Measurements from ENCODE around the gene CLCN7. TPM values are rescaled to one million over a fixed set of nuclear protein-coding genes. Genes with fewer than 3 reads are reported as not detected.

CLCN7 gene
- total RNA-seq, 2 experiments from 2014 or later, result 31.1 to 62.4 TPM

GRCh38 chr16:1506494-1507213, 31.8 kb upstream of the CLCN7 start:
- no TSS peak for BruUV-seq (replicated peaks)
- ChIA-PET POLR2A (no interaction called here), CTCF (ENCODE audit: unreplicated experiment) (no interaction called here)
- Histone ChIP-seq H3K79me2 (ENCODE audit: insufficient read depth, low read depth, low read length) (no peaks in the 10 kb centered on the region), H3K9me3 (ENCODE audit: low read length) (no peaks in the 10 kb centered on the region), H3K4me3 (ENCODE audit: low read depth, low read length, poor library complexity, severe bottlenecking) (no peak overlapping the region), H3K36me3 (ENCODE audit: insufficient read depth, low read length) (peaks cover 36% of the 10 kb centered on the region), H3K27ac (ENCODE audit: low read depth, low read length, poor library complexity, severe bottlenecking) (no peak overlapping the region), H4K20me1 (ENCODE audit: insufficient read depth, low read length) (no peaks in the 10 kb centered on the region), H2AFZ (ENCODE audit: low read length) (no peak overlapping the region), H3K4me2 (ENCODE audit: low read length) (no peak overlapping the region), H3K4me1 (ENCODE audit: insufficient read depth, low read length, poor library complexity, severe bottlenecking) (no peaks in the 10 kb centered on the region), H3K9me2 (ENCODE audit: insufficient read depth, low read length) (no peaks in the 10 kb centered on the region)
- intact Hi-C loops (cut with micrococcal nuclease; ENCODE audit: unreplicated experiment), result no loop called here
- no peak for TF ChIP-seq CTCF (conservative IDR thresholded peaks at IDR 0.05; ENCODE audit: low read length)
- TF ChIP-seq EZH2phosphoT487 (IDR thresholded peaks at IDR 0.05; ENCODE audit: borderline replicate concordance, low read depth, low read length), result no peak
- DNase-seq (ENCODE audit: low spot score), result no peak

- Histone ChIP-seq H2AFZ (ENCODE audit: low read length) (no peak overlapping the region), H3K4me2 (ENCODE audit: low read length) (no peak overlapping the region), H3K36me3 (ENCODE audit: insufficient read depth, low read length) (peaks cover 37% of the 10 kb centered on the region), H3K9me2 (ENCODE audit: insufficient read depth, low read length) (no peaks in the 10 kb centered on the region), H3K79me2 (ENCODE audit: insufficient read depth, low read depth, low read length) (no peaks in the 10 kb centered on the region), H4K20me1 (ENCODE audit: insufficient read depth, low read length) (no peaks in the 10 kb centered on the region), H3K9me3 (ENCODE audit: low read length) (no peaks in the 10 kb centered on the region), H3K4me3 (ENCODE audit: low read depth, low read length, poor library complexity, severe bottlenecking) (no peak overlapping the region), H3K4me1 (ENCODE audit: insufficient read depth, low read length, poor library complexity, severe bottlenecking) (no peaks in the 10 kb centered on the region), H3K27ac (ENCODE audit: low read depth, low read length, poor library complexity, severe bottlenecking) (no peak overlapping the region)
- intact Hi-C loops (cut with micrococcal nuclease; ENCODE audit: unreplicated experiment), result no loop called here
- BruUV-seq (replicated peaks), result no TSS peak
- no peak for DNase-seq (ENCODE audit: low spot score)
- POLR2A ChIA-PET, result no interaction called here
- no peak for TF ChIP-seq CTCF (conservative IDR thresholded peaks at IDR 0.05; ENCODE audit: low read length)
- CTCF ChIA-PET (ENCODE audit: unreplicated experiment), result no interaction called here
These were observed 31.1 kb upstream of the CLCN7 start for GRCh38 chr16:1505912-1506311.

- no peak overlapping the region for H3K27ac ChIP-seq (ENCODE audit: low read depth, low read length, poor library complexity, severe bottlenecking)
- ChIA-PET POLR2A (interaction anchor here (0.7 kb wide), 1 partner anchor 100 kb away, joined by 4 read pairs; no protein-coding TSS in a partner anchor), CTCF (ENCODE audit: unreplicated experiment) (interaction anchor here (0.6 kb wide), 1 partner anchor 215 kb away, joined by 9 read pairs; no protein-coding TSS in a partner anchor)
- H3K4me3 ChIP-seq (ENCODE audit: low read depth, low read length, poor library complexity, severe bottlenecking), result no peak overlapping the region
- no peaks in the 10 kb centered on the region for H3K9me2 ChIP-seq (ENCODE audit: insufficient read depth, low read length)
- no peaks in the 10 kb centered on the region for H3K79me2 ChIP-seq (ENCODE audit: insufficient read depth, low read depth, low read length)
- TF ChIP-seq EZH2phosphoT487 (IDR thresholded peaks at IDR 0.05; ENCODE audit: borderline replicate concordance, low read depth, low read length) (no peak), CTCF (conservative IDR thresholded peaks at IDR 0.05; ENCODE audit: low read length) (no peak)
- no peaks in the 10 kb centered on the region for H3K9me3 ChIP-seq (ENCODE audit: low read length)
- no peaks in the 10 kb centered on the region for H3K4me1 ChIP-seq (ENCODE audit: insufficient read depth, low read length, poor library complexity, severe bottlenecking)
- H3K4me2 ChIP-seq (ENCODE audit: low read length), result no peak overlapping the region
- no peaks in the 10 kb centered on the region for H4K20me1 ChIP-seq (ENCODE audit: insufficient read depth, low read length)
- no peak for DNase-seq (ENCODE audit: low spot score)
- H3K36me3 ChIP-seq (ENCODE audit: insufficient read depth, low read length), result peaks cover 41% of the 10 kb centered on the region
- no TSS peak for BruUV-seq (replicated peaks)
- H2AFZ ChIP-seq (ENCODE audit: low read length), result no peak overlapping the region
- intact Hi-C loops (cut with micrococcal nuclease; ENCODE audit: unreplicated experiment), result no loop called here
These were observed 30.4 kb upstream of the CLCN7 start for GRCh38 chr16:1505073-1505844.
